Right lobe of liver (tissue), 4 donors: ENCODE results near the gene CORT.

ENCODE experiments used
- POLR2A ChIP-seq: fragments of 450-650 bp; IDR thresholded peaks from one replicate; pipeline ENCODE4 v1.6.1; 2017; ENCODE audit warnings: antibody characterized with exemption, mild to moderate bottlenecking
- TF ChIP-seq, protein P1 (sequence below), 4 donors: fragments of 200-600 bp in 3 of 4; fragments of 450-650 bp in 1 of 4; IDR thresholded peaks; one replicate each; pipeline versions ENCODE4 v1.5.1 to v1.8.0; 2016 to 2022; ENCODE audit warnings: antibody characterized with exemption in 4 of 4, mild to moderate bottlenecking in 2 of 4
- donor health status: DM: no; HTN: no; CAD: no.
- donor health status: DM: no; HTN: no; CAD: no.
- donor health status: DM: no; HTN: yes; CAD: no.

DNA sequence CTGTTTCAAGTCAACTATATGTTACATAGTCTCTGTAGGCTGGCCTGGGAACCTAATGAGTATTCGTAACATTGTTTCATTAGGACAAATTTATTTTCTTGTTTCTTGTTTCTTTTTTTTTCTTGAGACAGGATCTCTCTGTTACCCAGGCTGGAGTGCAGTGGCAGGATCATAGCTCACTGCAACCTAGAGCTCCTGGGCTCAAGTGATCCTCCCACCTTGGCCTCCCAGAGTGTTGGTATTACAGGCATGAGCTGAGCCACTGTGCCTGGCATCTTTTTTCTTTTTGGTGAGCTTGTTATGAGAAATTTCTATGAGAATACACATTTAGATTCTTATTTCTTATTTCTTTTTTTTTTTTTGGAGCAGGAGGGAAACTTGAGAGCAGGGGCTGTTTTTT is 12.8 kb upstream of the CORT start:
- no peak for TF ChIP-seq POLR2A
- TF ChIP-seq, protein P1, sequence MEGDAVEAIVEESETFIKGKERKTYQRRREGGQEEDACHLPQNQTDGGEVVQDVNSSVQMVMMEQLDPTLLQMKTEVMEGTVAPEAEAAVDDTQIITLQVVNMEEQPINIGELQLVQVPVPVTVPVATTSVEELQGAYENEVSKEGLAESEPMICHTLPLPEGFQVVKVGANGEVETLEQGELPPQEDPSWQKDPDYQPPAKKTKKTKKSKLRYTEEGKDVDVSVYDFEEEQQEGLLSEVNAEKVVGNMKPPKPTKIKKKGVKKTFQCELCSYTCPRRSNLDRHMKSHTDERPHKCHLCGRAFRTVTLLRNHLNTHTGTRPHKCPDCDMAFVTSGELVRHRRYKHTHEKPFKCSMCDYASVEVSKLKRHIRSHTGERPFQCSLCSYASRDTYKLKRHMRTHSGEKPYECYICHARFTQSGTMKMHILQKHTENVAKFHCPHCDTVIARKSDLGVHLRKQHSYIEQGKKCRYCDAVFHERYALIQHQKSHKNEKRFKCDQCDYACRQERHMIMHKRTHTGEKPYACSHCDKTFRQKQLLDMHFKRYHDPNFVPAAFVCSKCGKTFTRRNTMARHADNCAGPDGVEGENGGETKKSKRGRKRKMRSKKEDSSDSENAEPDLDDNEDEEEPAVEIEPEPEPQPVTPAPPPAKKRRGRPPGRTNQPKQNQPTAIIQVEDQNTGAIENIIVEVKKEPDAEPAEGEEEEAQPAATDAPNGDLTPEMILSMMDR (IDR thresholded peaks at IDR 0.05), result no peak
